Measurements from ENCODE around the gene DHRS4L2.
"Not testable (repeated sequence)": the region's sequence is repeated elsewhere in the genome, so short reads cannot be mapped to it uniquely, and the experiment has no call there.

The DHRS4L2 gene

GRCh38 chr14:24036169-24036962 is 47.6 kb downstream of the DHRS4L2 start:
- H3K4me3 ChIP-seq (ENCODE audit: low read depth, low read length) = peak overlapping the region; percentile 73
- peak; percentile 76 for TF ChIP-seq CTCF (IDR thresholded peaks at IDR 0.05; ENCODE audit: low read depth, low read length, missing control alignments)
- DNase-seq (ENCODE audit: low read depth) = no peak

GRCh38 chr14:24036963-24037657 is 48.4 kb downstream of the DHRS4L2 start:
- H3K4me3 ChIP-seq (ENCODE audit: low read depth, low read length) = peak overlapping the region; percentile 73; the same call in 1 of the 2 replicates
- not testable (repeated sequence) for DNase-seq (ENCODE audit: low read depth)

- H3K4me3 ChIP-seq (ENCODE audit: low read depth, low read length) = no peak overlapping the region
- no peak for DNase-seq (ENCODE audit: low read depth)
- no peak for TF ChIP-seq CTCF (IDR thresholded peaks at IDR 0.05; ENCODE audit: low read depth, low read length, missing control alignments)
Measured at GRCh38 chr14:24037658-24038037, 48.9 kb downstream of the DHRS4L2 start.

GRCh38 chr14:24038686-24039085 is 50.0 kb downstream of the DHRS4L2 start:
- no peak for TF ChIP-seq CTCF (IDR thresholded peaks at IDR 0.05; ENCODE audit: low read depth, low read length, missing control alignments)
- DNase-seq (ENCODE audit: low read depth) = no peak
- no peak overlapping the region for H3K4me3 ChIP-seq (ENCODE audit: low read depth, low read length)

- DNase-seq (ENCODE audit: low read depth) = no peak
- H3K4me3 ChIP-seq (ENCODE audit: low read depth, low read length) = no peak overlapping the region
- no peak for TF ChIP-seq CTCF (IDR thresholded peaks at IDR 0.05; ENCODE audit: low read depth, low read length, missing control alignments)
Measured at GRCh38 chr14:24040692-24041091, 52.0 kb downstream of the DHRS4L2 start.

- TF ChIP-seq CTCF (IDR thresholded peaks at IDR 0.05; ENCODE audit: low read depth, low read length, missing control alignments) = no peak
- H3K4me3 ChIP-seq (ENCODE audit: low read depth, low read length) = no peak overlapping the region
- no peak for DNase-seq (ENCODE audit: low read depth)
Measured at GRCh38 chr14:24042746-24043145, 54.0 kb downstream of the DHRS4L2 start.

GRCh38 chr14:24049002-24049401 is 60.3 kb downstream of the DHRS4L2 start:
- not testable (repeated sequence) for DNase-seq (ENCODE audit: low read depth); H3K4me3 ChIP-seq (ENCODE audit: low read depth, low read length)

GRCh38 chr14:24050753-24051152 is 62.0 kb downstream of the DHRS4L2 start:
- DNase-seq (ENCODE audit: low read depth); H3K4me3 ChIP-seq (ENCODE audit: low read depth, low read length): not testable (repeated sequence)
